NCI-H2081 (cell line): ENCODE results near the gene MAGI1.
A peak's percentile ranks its signal among the peaks of the same experiment; 100 is the strongest.
"Not testable (repeated sequence)": the region's sequence is repeated elsewhere in the genome, so short reads cannot be mapped to it uniquely, and the experiment has no call there.

ENCODE experiments used
- DNase-seq, 2 experiments: peaks; one replicate each; lab custom pipeline; 2025; lab: John Stamatoyannopoulos, UW

The MAGI1 gene

DNA sequence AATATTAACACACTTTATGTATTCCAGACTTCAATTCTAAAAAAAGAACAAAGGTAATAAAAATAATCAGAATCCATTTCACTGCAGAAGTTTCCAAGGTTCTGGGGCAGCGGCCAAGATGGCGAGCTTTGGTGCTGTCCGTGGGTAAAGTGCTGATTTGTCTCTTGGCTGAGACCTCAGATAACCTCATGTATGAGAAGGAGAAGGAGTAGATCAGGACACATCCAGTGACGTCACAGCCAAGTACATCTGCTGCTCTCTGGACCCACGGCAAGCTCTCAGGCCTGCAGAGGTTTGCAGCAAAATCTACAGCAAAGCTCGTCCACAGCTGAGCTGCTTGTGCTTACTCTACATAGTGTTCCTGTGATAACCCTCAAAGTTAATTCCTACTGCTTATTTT is 165.7 kb downstream of the MAGI1 start:
- no peak for DNase-seq

GRCh38 chr3:65871305-65872141 is 167.2 kb downstream of the MAGI1 start:
- DNase-seq: peak; percentile 69 to 89

DNA sequence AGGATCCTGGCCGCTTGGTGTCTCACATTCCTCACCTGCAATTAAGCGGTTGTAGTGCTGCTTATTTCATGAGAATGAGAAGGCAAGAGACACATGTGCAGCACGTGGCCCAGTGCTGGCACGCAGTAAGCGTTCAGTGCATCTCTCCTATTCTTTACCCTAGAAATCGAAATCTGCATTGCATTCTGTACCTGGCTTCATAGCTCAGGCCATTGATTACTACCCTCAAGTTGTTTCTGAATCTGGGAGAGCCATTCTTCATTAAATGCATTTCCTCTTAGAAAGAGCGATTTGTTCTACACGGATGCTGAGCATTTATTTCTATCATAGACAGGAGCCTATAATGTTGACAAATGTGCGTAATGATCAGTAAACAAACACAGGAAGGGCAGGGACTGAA is 168.9 kb downstream of the MAGI1 start:
- DNase-seq: no peak

DNA sequence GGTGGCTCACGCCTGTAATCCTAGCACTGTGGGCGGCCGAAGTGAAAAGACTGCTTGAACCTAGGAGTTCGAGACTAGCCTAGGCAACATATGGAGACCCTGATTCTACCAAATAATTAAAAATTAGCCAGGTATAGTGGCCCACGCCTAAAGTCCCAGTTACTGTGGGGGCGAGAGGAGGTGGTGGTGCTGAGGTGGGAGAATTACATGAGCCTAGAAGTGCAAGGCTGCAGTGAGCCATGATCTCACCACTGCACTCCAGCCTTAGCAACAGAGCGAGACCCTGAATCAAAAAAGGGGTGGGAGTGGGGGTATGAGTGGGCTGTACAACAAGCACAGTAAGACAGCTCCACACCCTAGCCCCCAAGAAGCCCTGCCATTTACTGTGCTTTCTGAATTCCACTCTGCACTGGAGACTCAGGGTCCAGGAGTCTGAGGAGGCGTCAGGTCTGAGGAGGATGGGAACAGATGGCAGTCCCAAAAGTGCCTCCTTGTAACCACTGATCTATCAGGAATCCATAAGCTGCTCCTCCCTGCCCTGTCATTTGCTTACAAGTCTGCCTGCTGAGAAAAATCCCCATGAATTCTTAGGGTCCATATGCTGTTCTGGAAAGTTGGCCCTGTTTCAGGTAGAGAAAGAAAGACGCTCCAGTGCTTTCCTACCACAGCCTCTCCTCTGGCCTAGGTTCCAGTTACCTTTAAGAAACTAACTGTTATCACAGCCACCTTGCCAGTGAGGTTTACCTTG is 171.1 kb downstream of the MAGI1 start:
- no peak for DNase-seq

DNA sequence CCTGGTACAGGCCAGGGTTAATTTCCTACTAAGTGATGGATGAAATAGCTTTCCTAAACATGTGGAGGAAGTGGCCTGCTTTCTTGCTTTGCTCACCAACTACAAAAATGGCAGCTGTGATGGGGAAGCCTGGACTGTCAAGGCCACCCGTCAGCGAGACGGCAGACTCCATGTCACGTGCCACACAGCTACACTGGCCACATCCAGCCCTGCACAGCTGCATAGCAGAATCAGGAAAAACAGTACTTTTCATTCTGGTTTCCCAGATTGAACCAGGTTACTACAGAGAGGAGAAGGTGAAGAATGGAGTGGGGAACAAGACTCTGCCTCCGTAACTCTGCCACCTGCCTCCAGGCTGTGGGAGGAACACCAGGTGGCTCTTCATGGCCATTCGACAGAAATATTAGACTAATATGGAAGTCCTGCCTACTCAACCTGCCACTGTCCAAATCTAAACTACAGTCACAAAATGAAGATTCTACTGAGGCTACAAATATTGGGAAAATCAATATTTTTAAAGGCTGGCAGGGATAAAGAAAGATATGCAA is 174.3 kb downstream of the MAGI1 start:
- no peak for DNase-seq

GRCh38 chr3:65861718-65862117 is 177.0 kb downstream of the MAGI1 start:
- no peak for DNase-seq

- DNase-seq: not testable (repeated sequence)
Measured at GRCh38 chr3:65859612-65860011, 179.1 kb downstream of the MAGI1 start.

DNA sequence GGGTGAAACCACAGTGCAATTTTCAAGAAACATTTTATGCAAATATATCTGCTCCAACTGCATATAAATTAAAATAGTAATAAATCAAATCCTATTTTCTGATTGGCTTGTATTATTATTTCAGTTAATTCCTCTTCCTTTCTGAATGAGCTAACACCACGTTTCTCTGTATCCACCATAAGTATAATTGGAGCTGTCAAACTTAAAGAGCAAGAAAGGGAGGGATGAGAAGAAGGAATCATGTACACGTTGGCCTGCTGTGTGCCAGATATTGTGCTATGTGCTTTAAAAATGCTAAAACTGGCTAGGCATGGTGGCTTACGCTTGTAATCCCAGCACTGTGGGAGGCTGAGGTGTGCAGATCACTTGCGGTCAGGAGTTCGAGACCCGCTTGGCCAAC is 180.0 kb downstream of the MAGI1 start:
- no peak for DNase-seq

GRCh38 chr3:65857327-65857726 is 181.4 kb downstream of the MAGI1 start:
- DNase-seq: no peak

- no peak for DNase-seq
Measured at GRCh38 chr3:65856907-65857306, 181.8 kb downstream of the MAGI1 start.

GRCh38 chr3:65855370-65856100 is 183.2 kb downstream of the MAGI1 start:
- no peak for DNase-seq

- peak; percentile 59 to 85 for DNase-seq
Measured at GRCh38 chr3:65854606-65855304, 184.0 kb downstream of the MAGI1 start.

GRCh38 chr3:65851827-65852226 is 186.9 kb downstream of the MAGI1 start:
- no peak for DNase-seq

- DNase-seq: no peak
Measured at GRCh38 chr3:65850261-65850660, 188.5 kb downstream of the MAGI1 start.

DNA sequence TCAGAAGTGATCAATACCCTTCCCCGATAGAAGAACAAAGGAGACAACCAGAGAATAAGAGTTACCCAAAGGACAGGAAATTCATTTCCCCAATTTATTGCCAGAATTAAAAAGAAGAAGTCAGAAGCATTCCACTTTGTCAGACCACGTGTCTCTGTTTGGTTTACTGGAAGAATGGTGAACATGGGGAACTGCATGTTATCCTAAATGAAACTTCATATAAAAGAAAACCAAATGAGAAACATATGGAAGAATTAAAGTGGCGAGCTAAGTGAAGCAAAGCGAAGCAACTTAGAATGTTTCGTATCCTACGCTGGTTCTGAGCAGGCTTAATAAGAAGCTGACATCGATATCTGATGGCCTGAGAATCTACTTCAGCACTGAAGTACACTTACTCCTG is 190.7 kb downstream of the MAGI1 start:
- DNase-seq: no peak

DNA sequence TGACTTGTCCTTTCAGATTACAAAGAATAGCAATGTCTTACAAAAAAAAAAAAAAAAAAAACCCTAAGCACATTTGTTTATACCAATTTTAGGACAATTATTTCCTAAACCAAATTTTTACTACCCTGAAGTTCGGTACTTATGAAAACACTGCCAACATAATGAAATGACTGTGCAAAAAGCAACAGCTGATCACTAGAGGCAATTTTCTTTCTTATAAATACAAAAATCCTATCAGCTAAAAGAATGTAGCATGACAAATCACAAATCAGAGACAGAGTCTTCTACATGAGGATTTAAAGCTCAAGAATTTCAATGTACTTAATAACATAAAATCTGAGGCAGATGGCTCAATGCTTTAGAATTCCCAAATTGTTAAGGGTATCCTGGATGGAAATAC is 191.8 kb downstream of the MAGI1 start:
- DNase-seq: no peak

- no peak for DNase-seq
Measured at GRCh38 chr3:65844370-65844769, 194.3 kb downstream of the MAGI1 start.

DNA sequence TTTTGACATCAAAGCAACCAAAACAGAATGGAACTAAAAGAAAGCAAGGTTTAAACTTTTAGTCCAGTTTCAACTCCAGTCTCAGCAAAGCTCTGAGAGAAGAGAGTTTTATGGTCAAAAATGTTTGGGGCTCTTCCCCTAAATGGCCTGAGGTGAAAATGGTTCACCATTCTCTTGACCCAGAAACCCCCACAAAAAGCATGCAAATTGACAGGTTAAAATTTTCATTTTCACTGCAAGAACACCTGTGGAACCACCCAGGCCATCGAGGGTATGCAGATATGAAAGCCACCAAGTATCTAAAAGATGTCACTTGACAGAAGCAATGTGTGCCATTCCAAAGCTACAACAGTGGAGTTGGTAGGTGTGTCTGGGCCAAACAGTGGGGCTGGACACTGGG is 195.0 kb downstream of the MAGI1 start:
- no peak for DNase-seq

DNA sequence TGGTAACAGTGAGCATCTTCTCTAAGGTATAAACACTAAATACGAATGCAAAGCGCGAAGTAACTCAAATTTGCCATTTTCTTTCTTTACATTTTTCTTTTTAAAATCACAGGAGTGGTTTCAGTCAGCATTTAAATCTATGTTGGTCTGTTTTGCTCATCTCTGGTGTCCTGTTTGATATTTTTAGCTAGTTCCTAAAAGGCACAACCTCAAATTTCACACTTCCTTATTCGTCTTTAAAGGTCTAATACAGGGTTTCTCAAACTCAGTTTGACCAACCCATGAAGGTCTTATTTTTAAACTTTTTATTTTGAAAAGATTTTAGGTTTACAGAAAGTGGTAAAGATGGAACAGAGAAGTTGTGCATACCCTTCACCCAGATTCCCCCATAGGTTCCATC is 201.1 kb downstream of the MAGI1 start:
- no peak for DNase-seq

DNA sequence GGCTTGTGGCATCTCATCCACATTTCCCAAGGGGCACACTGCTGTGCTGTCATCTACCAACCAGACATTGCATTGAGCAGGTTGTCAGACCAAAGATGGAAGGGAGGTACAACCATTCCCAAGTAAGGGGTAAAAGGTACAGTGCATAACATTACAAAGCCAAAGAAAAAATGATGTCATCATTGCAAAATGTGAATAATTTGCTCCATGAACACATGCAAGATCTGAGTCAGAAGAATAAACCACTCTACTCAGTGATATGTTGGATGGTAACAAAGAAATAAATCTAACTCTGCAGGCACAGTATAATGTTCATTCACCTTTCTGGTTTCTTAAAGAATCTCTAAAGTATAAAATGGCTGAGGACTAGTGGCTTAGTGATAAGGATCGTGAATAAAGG is 202.7 kb downstream of the MAGI1 start:
- DNase-seq: no peak

DNA sequence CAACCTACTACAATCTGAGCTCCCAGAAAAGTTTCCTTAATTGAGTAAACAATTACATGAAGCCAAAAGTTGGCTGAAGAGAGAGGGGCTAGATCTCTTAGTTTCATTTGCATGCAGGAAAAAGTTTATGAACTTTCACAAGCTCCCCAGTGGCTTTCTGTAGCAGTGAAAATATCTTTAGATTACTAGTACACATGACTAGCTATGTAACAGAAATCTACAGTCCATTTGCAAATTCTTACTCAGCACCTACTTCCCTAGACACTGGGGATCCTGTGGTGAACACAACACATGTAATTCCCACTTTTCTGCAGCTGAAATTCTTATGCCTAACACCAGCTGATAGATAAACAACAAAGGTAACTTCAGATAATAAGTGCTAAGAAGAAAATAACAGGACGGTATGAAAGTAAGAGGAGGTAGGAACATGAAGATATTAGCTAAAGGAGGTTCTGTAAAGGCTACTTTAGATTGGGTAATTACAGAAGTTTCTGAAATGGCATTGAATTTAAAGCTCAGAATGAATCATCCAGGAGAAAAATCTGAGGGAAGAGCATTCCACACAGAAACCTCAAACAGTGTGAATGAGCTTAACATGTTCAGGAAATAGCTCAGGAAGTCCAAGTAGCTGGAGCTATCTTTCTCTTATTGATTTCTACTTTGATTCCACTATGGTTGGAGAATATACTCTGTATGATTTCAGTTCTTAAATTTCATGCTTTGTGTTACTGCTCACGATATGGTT is 204.8 kb downstream of the MAGI1 start:
- no peak for DNase-seq
